ENCODE measurements around the gene PIK3R1. TPM values are rescaled to one million over a fixed set of nuclear protein-coding genes. Genes with fewer than 3 reads are reported as not detected.
A peak's percentile ranks its signal among the peaks of the same experiment; 100 is the strongest.
"Not testable (repeated sequence)": the region's sequence is repeated elsewhere in the genome, so short reads cannot be mapped to it uniquely, and the experiment has no call there.

The PIK3R1 gene
- total RNA-seq, 8 experiments from 2014 or later, result 14.6 to 127 (median 36.8) TPM

DNA sequence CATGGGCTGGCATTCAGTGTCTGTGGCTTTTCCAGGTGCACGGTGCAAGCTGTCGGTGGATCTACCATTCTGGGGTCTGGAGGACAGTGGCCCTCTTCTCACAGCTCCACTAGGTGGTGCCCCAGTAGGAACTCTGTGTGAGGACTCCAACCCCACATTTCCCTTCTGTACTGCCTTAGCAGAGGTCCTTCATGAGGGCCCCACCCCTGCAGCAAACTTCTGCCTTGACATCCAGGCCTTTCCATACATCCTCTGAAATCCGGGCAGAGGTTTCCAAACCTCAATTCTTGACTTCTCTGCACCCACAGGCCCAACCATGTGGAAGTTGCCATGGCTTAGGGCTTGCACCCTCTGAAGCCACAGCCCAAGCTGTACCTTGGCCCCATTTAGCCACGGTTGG lies 4.9 kb upstream of the PIK3R1 start:
- H3K4me3 ChIP-seq; H3K27ac ChIP-seq; ATAC-seq (replicated peaks in 6 of 8); in situ Hi-C loops (cut with MboI; ENCODE audit: low pct_unique_long_range_greater_than_20kb in 2 of 9, low sequenced_read_pairs in 9 of 9, unreplicated experiment in 9 of 9); H3K4me1 ChIP-seq (replicated peaks in 1 of 2): not testable (repeated sequence)
- 33 to 100% (median 85%) methylated on average over 1 to 2 of the region's 4 CpGs; no CpG with 5 or more reads in 4 of the 10 experiments for WGBS, 10 experiments

DNA sequence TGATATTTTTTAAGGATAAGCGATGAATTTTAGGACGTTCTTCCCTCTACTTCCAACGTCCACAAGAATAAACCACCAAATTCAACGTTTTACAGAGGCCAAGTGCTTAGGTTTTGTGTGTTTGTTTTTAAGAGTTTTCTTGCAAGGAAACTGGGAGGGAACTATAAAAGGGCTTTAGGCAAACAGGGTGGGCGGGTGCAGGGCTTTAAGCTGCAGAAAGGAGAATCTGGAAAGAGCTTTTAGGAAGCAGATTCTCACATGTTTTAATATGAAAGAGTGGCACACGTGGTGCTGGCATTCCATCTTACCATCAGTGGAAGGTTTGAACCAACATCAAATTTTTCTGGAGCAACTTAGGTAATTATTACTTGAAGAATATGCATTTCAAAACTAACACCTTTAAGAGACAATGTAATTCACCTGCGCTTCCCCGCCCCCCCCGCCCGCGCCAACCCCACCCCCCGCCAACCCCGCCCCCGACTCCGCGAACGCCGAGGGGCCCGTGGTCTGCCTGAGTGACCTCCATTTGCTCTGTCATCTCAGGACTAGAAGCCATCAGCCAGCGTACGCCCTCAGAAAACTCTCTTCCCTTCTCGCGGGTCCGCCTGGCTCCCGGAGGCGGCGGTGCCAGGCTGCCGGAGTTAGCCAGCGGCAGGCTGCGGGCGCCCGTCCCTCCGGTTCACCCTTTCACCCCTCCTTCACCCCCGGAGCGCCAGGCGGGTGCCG lies 911 bp upstream of the PIK3R1 start:
- Histone ChIP-seq H3K27ac (peak overlapping the region; percentile 84 to 88), H3K4me1 (replicated peaks in 1 of 2) (peaks cover 7 to 15% of the 10 kb centered on the region in 2 donors), H3K4me3 (peak overlapping the region; percentile 66 to 90 (median 78))
- 0 to 28% (median 20%) methylated on average over 1 to 15 of the region's 37 CpGs; no CpG with 5 or more reads in 3 of the 10 experiments for WGBS, 10 experiments
- ATAC-seq (replicated peaks in 6 of 8), result no peak
- in situ Hi-C loops (cut with MboI; ENCODE audit: low pct_unique_long_range_greater_than_20kb in 2 of 9, low sequenced_read_pairs in 9 of 9, unreplicated experiment in 9 of 9), result no loop called here

DNA sequence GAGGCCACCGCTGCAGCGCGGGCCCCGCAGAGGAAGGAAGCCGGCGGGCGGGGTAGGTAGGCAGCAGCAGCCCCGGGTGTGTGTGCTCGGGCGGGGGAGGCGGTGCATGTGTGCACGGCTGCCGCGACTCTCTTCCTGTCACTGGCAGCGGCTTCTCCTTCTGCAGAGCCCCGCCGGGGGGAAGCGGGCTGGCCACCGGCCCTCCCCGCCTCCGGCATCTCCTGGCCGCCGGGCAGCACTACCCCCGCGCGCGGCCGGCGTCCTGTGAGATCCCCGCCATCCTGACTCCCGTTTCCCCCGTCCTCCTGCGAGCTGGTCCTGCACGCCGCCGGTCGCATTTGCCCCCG lies 315 bp downstream of the PIK3R1 start:
- no CpG with 5 or more reads among the region's 38 CpGs for WGBS, 10 experiments
- peak overlapping the region; percentile 49 for H3K27ac ChIP-seq
- peak; percentile 25 to 63 (median 56) for ATAC-seq (replicated peaks in 6 of 8)
- in situ Hi-C loops (cut with MboI; ENCODE audit: low pct_unique_long_range_greater_than_20kb in 2 of 9, low sequenced_read_pairs in 9 of 9, unreplicated experiment in 9 of 9), result no loop called here
- peak overlapping the region; percentile 66 to 90 (median 78) for H3K4me3 ChIP-seq
- peaks cover 7 to 15% of the 10 kb centered on the region in 2 donors for H3K4me1 ChIP-seq (replicated peaks in 1 of 2)

DNA sequence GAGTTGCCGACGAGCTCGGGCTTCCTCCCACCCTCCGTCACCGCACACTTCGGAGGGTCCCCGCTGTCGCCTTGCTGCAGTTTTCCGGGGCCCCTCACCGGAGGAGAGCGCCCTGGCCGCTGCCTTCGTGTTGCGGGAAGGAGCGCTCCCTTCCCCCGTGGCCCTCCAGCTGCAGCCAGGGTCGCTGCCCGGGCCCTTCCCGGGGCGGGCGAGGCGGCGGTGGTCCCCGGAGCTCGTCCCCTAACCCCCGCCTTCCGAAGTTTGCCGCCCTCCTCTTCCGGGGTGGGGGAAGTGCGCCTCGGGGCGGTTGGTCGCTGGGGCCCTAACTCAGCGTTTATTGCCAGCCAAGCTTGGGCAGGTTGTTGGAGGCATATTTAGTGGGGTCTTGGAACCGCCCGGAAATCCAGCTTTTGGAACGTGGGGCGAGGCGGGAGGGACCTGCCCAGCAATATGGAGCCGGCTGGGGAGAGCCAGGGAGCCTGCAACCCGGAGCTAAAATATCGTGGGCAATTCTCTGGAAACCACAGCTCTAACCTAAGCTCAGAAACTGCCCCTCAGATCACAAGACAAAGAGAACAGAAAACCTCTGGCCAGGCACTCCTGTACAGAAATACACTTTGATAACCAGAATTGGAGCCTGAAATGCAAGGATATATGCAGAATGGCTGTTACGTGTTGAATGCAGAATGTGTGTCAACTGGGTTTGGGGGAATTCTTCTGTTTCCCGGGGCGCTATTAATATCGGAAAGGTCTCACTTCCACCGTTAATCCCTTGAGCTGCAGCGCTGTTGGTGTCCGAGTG lies 890 bp downstream of the PIK3R1 start:
- peaks cover 7 to 15% of the 10 kb centered on the region in 2 donors for H3K4me1 ChIP-seq (replicated peaks in 1 of 2)
- WGBS, 10 experiments, result 0 to 2% (median 0%) methylated on average over 2 to 12 of the region's 49 CpGs; no CpG with 5 or more reads in 3 of the 10 experiments
- H3K27ac ChIP-seq, result peak overlapping the region; percentile 49
- in situ Hi-C loops (cut with MboI; ENCODE audit: low pct_unique_long_range_greater_than_20kb in 2 of 9, low sequenced_read_pairs in 9 of 9, unreplicated experiment in 9 of 9), result no loop called here
- peak in 6 of 8 experiments; percentile 1 to 15 (median 8) for ATAC-seq (replicated peaks in 6 of 8)
- H3K4me3 ChIP-seq, result peak overlapping the region; percentile 66 to 90 (median 78)

DNA sequence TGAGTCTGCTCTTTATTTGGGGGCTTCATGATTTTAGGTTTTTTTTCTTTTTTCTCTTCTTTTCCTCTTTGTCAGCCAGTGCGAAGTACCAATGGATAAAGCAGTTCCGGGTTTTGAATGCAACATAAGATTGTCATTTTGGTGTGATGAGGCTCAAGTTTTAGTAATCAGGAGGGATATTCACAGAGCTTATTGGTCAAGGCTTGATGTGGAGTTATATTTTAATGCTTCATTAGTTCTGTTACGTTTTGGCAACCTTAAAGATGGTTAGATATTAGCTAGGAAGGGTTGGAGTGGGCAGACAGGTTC lies 1.4 kb downstream of the PIK3R1 start:
- Histone ChIP-seq H3K4me1 (replicated peaks in 1 of 2) (peaks cover 7 to 15% of the 10 kb centered on the region in 2 donors), H3K27ac (peak overlapping the region in 1 of 2 donors; percentile 49), H3K4me3 (peak overlapping the region; percentile 66 to 90 (median 78))
- in situ Hi-C loops (cut with MboI; ENCODE audit: low pct_unique_long_range_greater_than_20kb in 2 of 9, low sequenced_read_pairs in 9 of 9, unreplicated experiment in 9 of 9), result no loop called here
- 0 to 8% (median 0%) methylated on average over 1 to 3 of the region's 3 CpGs; no CpG with 5 or more reads in 4 of the 10 experiments for WGBS, 10 experiments
- no peak for ATAC-seq (replicated peaks in 6 of 8)

DNA sequence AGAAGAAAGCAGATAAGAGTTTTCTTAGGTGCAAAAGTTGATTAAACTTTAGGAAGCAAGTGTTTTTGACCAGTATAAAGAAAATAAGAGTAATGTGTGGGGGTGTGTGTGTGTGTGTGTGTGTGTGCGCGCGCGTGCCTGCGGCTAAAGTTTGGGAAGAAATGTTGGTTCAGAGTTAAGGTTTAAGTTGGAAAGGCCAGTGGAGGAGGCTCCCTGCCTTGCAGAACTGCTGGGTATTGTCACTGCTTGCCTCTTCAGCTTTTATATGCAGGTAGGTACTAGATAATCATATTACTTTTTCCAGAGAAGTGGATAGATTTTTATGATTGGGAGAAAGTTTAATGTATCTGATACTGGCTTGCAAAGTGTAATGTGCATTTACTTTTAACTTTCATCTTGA lies 2.0 kb downstream of the PIK3R1 start:
- no peak for ATAC-seq (replicated peaks in 6 of 8)
- H3K4me3 ChIP-seq, result peak overlapping the region; percentile 66 to 90 (median 78)
- WGBS, 10 experiments, result 0 to 26% (median 7%) methylated on average over 4 to 5 of the region's 5 CpGs; no CpG with 5 or more reads in 3 of the 10 experiments
- no peak overlapping the region for H3K27ac ChIP-seq
- peaks cover 7 to 15% of the 10 kb centered on the region in 2 donors for H3K4me1 ChIP-seq (replicated peaks in 1 of 2)
- in situ Hi-C loops (cut with MboI; ENCODE audit: low pct_unique_long_range_greater_than_20kb in 2 of 9, low sequenced_read_pairs in 9 of 9, unreplicated experiment in 9 of 9), result no loop called here

DNA sequence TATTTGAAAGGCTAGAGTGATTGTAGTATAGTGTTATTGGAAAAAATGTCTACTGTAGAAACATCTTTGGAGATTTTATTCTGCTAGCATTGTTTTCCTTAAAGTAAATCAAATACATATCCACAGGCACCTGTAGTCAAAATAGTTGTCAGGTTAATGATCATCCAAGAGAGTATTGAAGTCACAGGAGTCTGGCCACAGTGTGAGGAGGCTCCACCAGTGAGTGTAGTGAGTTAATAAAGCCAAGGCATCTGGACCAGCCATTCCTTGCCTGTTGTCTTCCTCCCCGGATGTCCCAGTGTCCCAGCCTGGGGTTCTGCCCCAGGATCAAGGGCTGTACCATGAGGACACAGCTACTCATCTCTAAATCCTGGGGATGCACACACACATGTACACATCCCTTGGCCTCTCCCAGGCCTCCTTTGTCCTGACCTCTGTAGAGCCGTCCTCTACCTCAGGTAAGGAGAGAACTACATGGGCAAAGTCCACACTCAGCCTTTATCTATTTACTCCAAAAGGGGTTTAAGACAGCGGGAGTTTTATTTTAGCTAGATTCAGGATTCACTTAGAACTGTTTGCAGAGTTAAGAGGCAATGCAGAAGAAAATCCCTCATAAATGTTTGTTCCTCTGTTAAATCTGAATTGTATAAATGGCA lies 3.7 kb downstream of the PIK3R1 start:
- no peak overlapping the region for H3K4me3 ChIP-seq

DNA sequence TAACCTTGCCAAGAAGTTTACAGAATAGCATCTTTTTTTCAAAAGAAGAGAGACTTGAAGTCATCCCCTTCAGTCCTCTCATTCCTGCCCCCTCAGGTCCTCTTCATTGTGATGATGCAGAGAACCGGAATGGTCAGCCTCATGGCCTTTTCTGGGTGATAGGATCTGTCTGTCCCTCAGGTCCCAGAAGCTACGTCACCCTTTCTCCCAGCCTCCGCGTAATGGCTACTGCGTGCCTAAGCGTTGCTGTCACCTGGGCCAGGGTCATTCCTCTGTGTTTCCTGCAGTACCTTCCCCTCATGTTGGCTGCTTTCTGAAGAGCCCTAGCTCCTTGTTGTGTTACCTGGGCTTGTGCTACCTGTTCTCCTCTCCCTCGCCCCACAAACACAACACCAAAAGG lies 4.7 kb downstream of the PIK3R1 start:
- Histone ChIP-seq H3K4me3 (no peak overlapping the region), H3K4me1 (replicated peaks in 1 of 2) (peaks cover 7 to 8% of the 10 kb centered on the region in 2 donors), H3K27ac (no peak overlapping the region)
- WGBS, 10 experiments, result 80 to 100% (median 93%) methylated on average over 1 to 7 of the region's 7 CpGs; no CpG with 5 or more reads in 3 of the 10 experiments
- in situ Hi-C loops (cut with MboI; ENCODE audit: low pct_unique_long_range_greater_than_20kb in 2 of 9, low sequenced_read_pairs in 9 of 9, unreplicated experiment in 9 of 9), result no loop called here
- ATAC-seq (replicated peaks in 6 of 8), result no peak

More for the DNA sequence above, 3.7 kb downstream of the PIK3R1 start:
- ATAC-seq (replicated peaks in 6 of 8), result no peak
- in situ Hi-C loops (cut with MboI; ENCODE audit: low pct_unique_long_range_greater_than_20kb in 2 of 9, low sequenced_read_pairs in 9 of 9, unreplicated experiment in 9 of 9), result no loop called here
- WGBS, 10 experiments, result 37 to 100% (median 94%) methylated on average over 1 to 3 of the region's 3 CpGs; no CpG with 5 or more reads in 4 of the 10 experiments
- no peak overlapping the region for H3K27ac ChIP-seq
- peaks cover 10 to 12% of the 10 kb centered on the region in 2 donors for H3K4me1 ChIP-seq (replicated peaks in 1 of 2)

DNA sequence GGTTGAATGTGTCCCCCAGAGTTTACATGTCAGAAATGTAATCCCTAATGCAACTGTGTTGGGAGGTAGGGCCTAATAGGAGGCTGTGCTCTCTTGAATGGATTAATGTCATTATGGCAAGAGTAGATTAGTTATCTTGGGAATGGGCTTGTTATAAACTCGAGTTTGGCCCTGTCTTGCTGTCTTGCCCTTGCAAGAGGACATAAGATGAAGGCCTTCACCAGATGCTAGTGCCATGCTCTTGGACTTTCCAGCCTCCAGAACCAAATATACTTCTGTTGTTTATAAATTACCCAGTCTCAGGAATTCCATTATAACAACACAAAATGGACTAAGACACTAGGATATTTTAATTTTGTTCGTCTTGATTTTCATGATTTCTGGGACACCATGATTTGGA lies 5.4 kb downstream of the PIK3R1 start:
- in situ Hi-C loops (cut with MboI; ENCODE audit: low pct_unique_long_range_greater_than_20kb in 2 of 9, low sequenced_read_pairs in 9 of 9, unreplicated experiment in 9 of 9), result no loop called here
- no peak for ATAC-seq (replicated peaks in 6 of 8)
- H3K4me1 ChIP-seq (replicated peaks in 1 of 2), result peaks cover 7 to 8% of the 10 kb centered on the region in 2 donors

DNA sequence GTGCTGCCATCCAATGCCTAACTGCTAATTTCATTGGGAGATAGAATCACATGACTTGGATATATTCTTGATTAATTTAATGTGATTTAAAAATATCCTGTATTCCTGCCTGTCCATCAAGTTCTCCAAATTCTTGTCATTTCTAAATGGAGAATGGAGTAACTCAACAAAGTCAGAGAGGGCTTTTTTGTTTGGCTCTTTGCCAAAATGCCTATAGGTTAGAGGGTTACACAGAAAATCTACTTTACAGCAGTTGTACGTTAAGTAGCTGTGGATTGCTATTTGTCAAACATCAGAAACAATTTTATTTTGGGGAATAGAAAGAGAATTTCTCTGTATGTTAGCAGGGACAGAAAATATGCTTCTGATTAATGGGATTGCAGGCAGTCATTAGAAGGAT lies 5.9 kb downstream of the PIK3R1 start:
- ATAC-seq (replicated peaks in 6 of 8), result no peak
- Histone ChIP-seq H3K27ac (no peak overlapping the region), H3K4me1 (replicated peaks in 1 of 2) (peaks cover 7 to 8% of the 10 kb centered on the region in 2 donors), H3K4me3 (no peak overlapping the region)
- WGBS, 10 experiments, result 50 to 100% (median 95%) methylated on average over 1 of the region's 1 CpG; no CpG with 5 or more reads in 2 of the 10 experiments
- in situ Hi-C loops (cut with MboI; ENCODE audit: low pct_unique_long_range_greater_than_20kb in 2 of 9, low sequenced_read_pairs in 9 of 9, unreplicated experiment in 9 of 9), result no loop called here

More for the DNA sequence above, 5.4 kb downstream of the PIK3R1 start:
- no peak overlapping the region for H3K27ac ChIP-seq
- WGBS, 10 experiments, result 74 to 100% (median 87%) methylated on average over 1 to 2 of the region's 2 CpGs; no CpG with 5 or more reads in 2 of the 10 experiments
- no peak overlapping the region for H3K4me3 ChIP-seq

DNA sequence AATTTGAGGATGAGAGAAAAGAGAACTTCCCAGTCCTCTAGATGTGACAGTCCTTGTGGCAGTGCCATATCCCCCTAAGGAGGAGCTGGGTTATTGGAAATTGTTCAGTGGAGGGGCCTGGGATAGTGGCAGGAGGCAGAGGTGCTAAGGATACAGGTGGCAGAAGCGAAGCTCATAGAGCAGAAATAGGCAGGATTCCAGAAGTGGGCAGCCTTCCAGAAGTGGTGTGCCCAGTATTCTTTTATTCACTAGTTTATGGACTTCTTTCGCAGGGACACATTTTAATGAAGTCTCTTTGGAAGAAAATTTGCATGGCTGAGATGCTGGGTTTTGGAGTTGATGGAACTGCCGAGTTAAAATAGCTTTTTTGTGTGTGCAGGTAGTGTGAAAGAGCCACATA lies 6.8 kb downstream of the PIK3R1 start:
- H3K27ac ChIP-seq, result no peak overlapping the region
- H3K4me1 ChIP-seq (replicated peaks in 1 of 2), result peaks cover 7 to 8% of the 10 kb centered on the region in 2 donors
- ATAC-seq (replicated peaks in 6 of 8), result no peak
- in situ Hi-C loops (cut with MboI; ENCODE audit: low pct_unique_long_range_greater_than_20kb in 2 of 9, low sequenced_read_pairs in 9 of 9, unreplicated experiment in 9 of 9), result no loop called here
- no peak overlapping the region for H3K4me3 ChIP-seq
- 71 to 100% (median 88%) methylated on average over 1 to 3 of the region's 3 CpGs; no CpG with 5 or more reads in 3 of the 10 experiments for whole genome bisulfite sequencing, 10 experiments

DNA sequence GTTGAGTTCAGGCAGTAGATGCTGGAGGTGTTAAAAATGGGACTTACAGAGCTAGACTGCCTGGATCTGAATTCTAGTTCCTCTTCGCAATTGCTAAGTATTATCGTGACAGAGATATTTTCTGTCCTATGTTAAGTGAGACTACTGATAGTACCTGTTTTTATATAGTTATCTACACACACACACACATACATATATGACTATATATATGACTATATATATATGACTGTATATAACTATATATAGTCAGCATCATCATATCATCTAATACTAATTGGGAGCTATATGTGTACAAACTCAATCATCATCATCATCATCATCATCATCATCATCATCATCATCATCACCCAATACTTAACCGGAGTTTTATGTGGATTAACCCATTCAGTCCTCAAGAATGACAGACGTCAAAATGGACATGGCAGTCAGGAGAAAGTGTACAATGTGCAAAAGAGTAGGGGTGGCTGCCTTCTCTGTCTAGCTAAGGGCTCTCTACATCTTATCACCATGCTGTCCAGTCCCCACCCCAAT lies 7.3 kb downstream of the PIK3R1 start:
- in situ Hi-C loops (cut with MboI; ENCODE audit: low pct_unique_long_range_greater_than_20kb in 2 of 9, low sequenced_read_pairs in 9 of 9, unreplicated experiment in 9 of 9), result no loop called here
- H3K4me3 ChIP-seq, result no peak overlapping the region
- peaks cover 5 to 7% of the 10 kb centered on the region in 2 donors for H3K4me1 ChIP-seq (replicated peaks in 1 of 2)
- WGBS, 10 experiments, result 40 to 100% (median 85%) methylated on average over 1 to 4 of the region's 4 CpGs; no CpG with 5 or more reads in 2 of the 10 experiments
- no peak overlapping the region for H3K27ac ChIP-seq
- ATAC-seq (replicated peaks in 6 of 8), result no peak

DNA sequence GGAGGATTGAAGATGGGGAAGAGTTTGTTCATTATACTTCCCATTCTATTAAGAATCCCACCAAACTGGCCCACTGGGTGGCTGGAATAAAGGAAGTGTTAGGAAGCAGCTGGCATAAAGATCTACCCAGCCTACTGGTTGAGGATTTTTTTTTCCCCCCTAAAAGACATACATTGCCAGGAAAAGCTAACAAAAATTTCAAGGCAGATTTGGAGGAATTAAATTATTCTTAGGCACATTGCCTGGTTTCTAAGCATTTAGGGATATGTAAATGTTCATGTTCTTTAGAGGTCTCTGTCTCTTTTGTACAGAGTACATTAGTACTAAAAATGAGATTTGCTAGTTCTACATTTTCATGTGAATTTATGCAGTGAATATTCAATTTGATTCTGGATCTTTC lies 8.3 kb downstream of the PIK3R1 start:
- Histone ChIP-seq H3K27ac (no peak overlapping the region), H3K4me3 (no peak overlapping the region), H3K4me1 (replicated peaks in 1 of 2) (peaks cover 0 to 3% of the 10 kb centered on the region in 2 donors)
- in situ Hi-C loops (cut with MboI; ENCODE audit: low pct_unique_long_range_greater_than_20kb in 2 of 9, low sequenced_read_pairs in 9 of 9, unreplicated experiment in 9 of 9), result no loop called here
- ATAC-seq (replicated peaks in 6 of 8), result peak in 1 of 8 experiments; percentile 76

Measured in motor neuron (in vitro differentiated cells).